SK-N-MC (cell line): ENCODE data around the gene HOXD4.

Experiments
- DNase-seq: peaks from one replicate; pipeline ENCODE4 v3.0.0-alpha.2; 2011; ENCODE audit warnings: low read depth, low spot score
- H3K27ac ChIP-seq: fragments of 200-600 bp; sonication (generic); 2 replicates; pipeline ENCODE4 v1.5.1; 2016; ENCODE audit warnings: mixed run types
- H3K36me3 ChIP-seq: fragments of 200-600 bp; sonication (generic); 2 replicates; pipeline ENCODE4 v1.6.1; 2017; ENCODE audit warnings: antibody characterized with exemption, low read length, mixed read lengths; ENCODE audit not compliant: insufficient read depth
- H3K4me3 ChIP-seq: fragments of 200-600 bp; sonication (generic); 2 replicates; pipeline ENCODE4 v1.5.1; 2016
- H3K9ac ChIP-seq: fragments of 200-600 bp; sonication (generic); 2 replicates; pipeline ENCODE4 v1.8.0; 2017; ENCODE audit warnings: mixed run types, mixed read lengths; ENCODE audit not compliant: insufficient read length
- H3K9me3 ChIP-seq: fragments of 200-600 bp; sonication (generic); 2 replicates; pipeline ENCODE4 v1.6.1; 2017; ENCODE audit warnings: low read depth, mild to moderate bottlenecking, antibody characterized with exemption, low read length, moderate library complexity, mixed read lengths
- EZH2 ChIP-seq: fragments of 200-600 bp; sonication (generic); IDR thresholded peaks from one replicate; pipeline ENCODE4 v1.6.1; 2017; ENCODE audit warnings: antibody characterized with exemption
- FOXP2 ChIP-seq: optimal IDR thresholded peaks from 2 replicates; pipeline ENCODE3; 2011; ENCODE audit warnings: mild to moderate bottlenecking, moderate library complexity; ENCODE audit not compliant: insufficient read depth; ENCODE audit errors: extremely low read length, control extremely low read depth
- POLR2AphosphoS5 ChIP-seq: IDR thresholded peaks from 2 replicates; pipeline ENCODE4 v1.6.1; 2012; ENCODE audit warnings: mild to moderate bottlenecking, low read depth, low read length, borderline replicate concordance

The HOXD4 gene

DNA sequence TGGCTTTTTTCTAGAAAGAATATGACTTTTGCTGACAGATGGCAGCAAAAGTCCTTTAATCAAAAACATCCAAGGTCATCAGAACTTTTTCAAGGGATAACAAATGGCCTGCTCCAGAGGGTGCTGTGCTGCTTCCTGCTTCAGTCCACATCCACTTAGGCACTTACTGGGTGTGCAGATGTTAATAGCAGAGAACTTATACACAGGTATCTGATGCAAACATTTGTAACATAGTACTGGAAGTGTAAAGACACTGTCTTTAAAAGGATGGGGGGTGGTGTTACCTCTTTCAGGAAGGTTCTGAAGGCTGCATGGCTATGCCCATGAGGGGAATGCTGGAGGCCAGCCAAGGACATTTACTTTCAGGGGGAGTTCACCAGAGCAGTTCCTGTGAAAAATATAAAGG lies 16.3 kb upstream of the HOXD4 start:
- Histone ChIP-seq H3K4me3 (peak overlapping the region; percentile 94), H3K9me3 (no peaks in the 10 kb centered on the region), H3K36me3 (no peaks in the 10 kb centered on the region), H3K9ac (peak overlapping the region; percentile 95), H3K27ac (peak overlapping the region; percentile 88)
- no peak for DNase-seq
- TF ChIP-seq EZH2, result no peak
- TF ChIP-seq FOXP2, result no peak
- TF ChIP-seq POLR2AphosphoS5, result no peak

DNA sequence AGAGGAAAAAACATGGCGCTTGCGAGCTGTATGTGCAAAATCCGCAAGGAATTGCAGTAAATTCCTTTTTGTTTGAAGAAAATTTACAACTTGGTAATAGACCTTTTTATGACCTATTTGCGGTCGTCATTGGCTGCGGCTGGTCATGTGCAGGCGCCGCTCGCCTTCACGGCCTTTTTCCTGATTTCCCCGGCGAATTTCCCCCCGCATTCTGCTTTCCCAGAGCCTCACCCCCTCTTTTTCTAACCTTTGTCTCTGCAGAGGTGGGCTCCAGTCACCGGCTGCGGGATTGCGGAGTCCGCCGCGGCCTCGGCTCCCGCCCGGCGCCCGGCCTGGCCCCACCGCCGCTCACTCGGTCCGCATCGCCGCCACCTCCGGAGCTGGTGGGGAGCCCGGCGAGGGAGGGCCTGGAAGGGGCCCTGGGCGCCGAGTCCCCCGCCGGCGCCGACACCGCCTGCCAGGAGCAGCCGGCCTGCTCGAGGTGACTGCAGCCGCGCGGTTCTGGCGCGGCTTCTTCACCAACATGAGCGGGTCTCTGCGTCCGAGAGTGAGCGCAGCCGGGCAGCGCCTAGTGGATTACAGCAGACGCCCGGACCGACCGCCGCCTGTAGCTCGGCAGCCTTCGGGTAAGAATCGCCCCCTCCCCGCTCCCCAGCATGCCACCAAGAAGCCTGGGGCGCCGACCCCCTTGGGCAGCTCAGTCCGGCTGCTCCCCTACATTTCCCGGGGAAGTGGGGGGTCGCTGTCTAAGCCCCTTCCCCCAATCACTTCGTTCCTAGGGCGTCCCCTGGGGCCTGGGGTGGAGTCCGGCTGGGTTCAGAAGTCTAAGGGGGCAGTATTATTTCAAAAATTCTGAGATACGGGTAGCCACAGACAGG lies 14.7 kb upstream of the HOXD4 start:
- H3K36me3 ChIP-seq, result no peaks in the 10 kb centered on the region
- peak overlapping the region; percentile 88 for H3K27ac ChIP-seq
- peak overlapping the region; percentile 94 for H3K4me3 ChIP-seq
- no peaks in the 10 kb centered on the region for H3K9me3 ChIP-seq
- TF ChIP-seq EZH2 (no peak), POLR2AphosphoS5 (no peak; the same call in none of the 2 replicates), FOXP2 (no peak)
- peak overlapping the region; percentile 95 for H3K9ac ChIP-seq
- no peak for DNase-seq

GRCh38 chr2:176137252-176137580 lies 14.1 kb upstream of the HOXD4 start:
- no peaks in the 10 kb centered on the region for H3K36me3 ChIP-seq
- DNase-seq, result no peak
- H3K4me3 ChIP-seq, result peak overlapping the region; percentile 94
- H3K9me3 ChIP-seq, result no peaks in the 10 kb centered on the region
- 0 out of 2 replicates have a peak overlapping the region, but pooled peaks have one; percentile 88 for H3K27ac ChIP-seq
- peak overlapping the region; percentile 95 for H3K9ac ChIP-seq
- no peak for TF ChIP-seq EZH2
- TF ChIP-seq POLR2AphosphoS5, result no peak
- no peak for TF ChIP-seq FOXP2

- no peak for DNase-seq
- no peak for TF ChIP-seq FOXP2
- TF ChIP-seq POLR2AphosphoS5, result no peak
- no peak for TF ChIP-seq EZH2
- H3K9ac ChIP-seq, result no peak overlapping the region
- no peak overlapping the region for H3K27ac ChIP-seq
- peak overlapping the region; percentile 94 for H3K4me3 ChIP-seq
- H3K9me3 ChIP-seq, result no peaks in the 10 kb centered on the region
- no peaks in the 10 kb centered on the region for H3K36me3 ChIP-seq
These were observed 13.4 kb upstream of the HOXD4 start for GRCh38 chr2:176137906-176138305.

DNA sequence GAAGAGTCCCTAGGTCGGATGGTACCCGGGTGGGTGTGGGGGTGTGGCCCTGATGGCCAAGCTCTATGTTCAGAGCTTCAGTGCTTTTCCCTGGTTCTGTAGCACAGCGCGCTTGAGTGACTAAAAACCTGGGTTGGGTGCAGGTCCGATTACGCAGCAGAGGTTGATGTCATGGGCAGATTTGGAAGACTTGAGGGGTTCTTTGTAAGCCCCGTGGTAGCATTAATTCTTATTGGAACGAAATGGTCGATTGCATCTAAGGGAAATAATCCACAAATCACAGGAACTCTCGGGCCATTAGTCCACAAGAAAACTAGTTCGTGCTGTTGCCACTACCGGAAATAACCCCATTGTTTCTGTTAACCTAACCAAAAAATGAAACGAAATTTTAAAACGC lies 12.8 kb upstream of the HOXD4 start:
- Histone ChIP-seq H3K4me3 (peak overlapping the region; percentile 94), H3K9ac (no peak overlapping the region), H3K36me3 (no peaks in the 10 kb centered on the region), H3K9me3 (no peaks in the 10 kb centered on the region), H3K27ac (no peak overlapping the region)
- no peak for DNase-seq
- no peak for TF ChIP-seq FOXP2
- no peak for TF ChIP-seq POLR2AphosphoS5
- no peak for TF ChIP-seq EZH2

GRCh38 chr2:176138923-176139660 lies 12.3 kb upstream of the HOXD4 start:
- H3K4me3 ChIP-seq, result peak overlapping the region; percentile 24
- H3K27ac ChIP-seq, result no peak overlapping the region; the same call in 1 of the 2 replicates
- H3K9ac ChIP-seq, result no peak overlapping the region
- no peaks in the 10 kb centered on the region for H3K9me3 ChIP-seq
- DNase-seq, result no peak
- no peaks in the 10 kb centered on the region for H3K36me3 ChIP-seq
- TF ChIP-seq FOXP2 (no peak), EZH2 (no peak), POLR2AphosphoS5 (no peak)

GRCh38 chr2:176139661-176140512 lies 11.5 kb upstream of the HOXD4 start:
- Histone ChIP-seq H3K36me3 (no peaks in the 10 kb centered on the region), H3K9me3 (no peaks in the 10 kb centered on the region), H3K9ac (peak overlapping the region; percentile 39), H3K27ac (no peak overlapping the region), H3K4me3 (peak overlapping the region; percentile 73)
- no peak for TF ChIP-seq EZH2
- no peak for TF ChIP-seq POLR2AphosphoS5
- TF ChIP-seq FOXP2, result no peak
- no peak for DNase-seq

DNA sequence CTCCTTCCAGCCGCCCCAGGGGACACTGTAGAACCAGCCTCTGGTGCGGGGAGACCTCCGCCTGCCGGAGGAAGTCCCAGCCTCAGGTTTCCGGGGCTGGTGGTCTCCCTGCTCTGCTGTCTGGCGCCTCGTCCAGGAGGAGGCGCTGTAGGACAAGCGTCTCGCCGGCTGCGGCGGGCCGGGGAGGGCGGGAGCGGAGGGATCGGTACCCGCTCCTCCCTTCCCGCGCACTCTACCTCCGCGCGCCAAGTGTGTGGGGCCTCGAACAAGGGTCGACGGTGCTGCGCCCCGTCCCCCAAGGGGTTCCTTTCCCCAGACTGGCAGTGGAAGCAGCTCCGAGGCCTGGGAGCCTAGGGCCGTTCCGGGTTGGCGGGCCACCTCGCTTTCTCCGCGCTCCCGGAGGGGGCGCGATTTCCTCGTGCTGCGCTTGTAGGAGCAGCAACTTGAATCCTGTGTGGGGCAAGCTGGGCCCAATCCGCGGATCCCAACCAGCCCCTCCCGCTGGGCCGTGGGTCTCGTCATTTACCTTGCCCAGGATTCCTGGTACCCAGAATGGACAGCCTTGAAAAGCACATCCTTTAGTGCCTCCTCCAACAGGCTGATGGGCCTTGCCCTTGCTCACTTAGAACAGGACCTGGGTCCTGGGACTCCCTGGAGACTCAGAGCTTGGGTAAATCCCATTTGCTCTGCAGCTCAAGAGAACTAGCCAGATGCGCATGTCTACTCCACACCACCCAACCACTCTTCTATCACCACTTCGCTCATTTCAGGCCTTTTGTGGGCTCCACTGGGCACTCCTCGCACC lies 10.6 kb upstream of the HOXD4 start:
- TF ChIP-seq FOXP2 (no peak), EZH2 (no peak), POLR2AphosphoS5 (no peak)
- Histone ChIP-seq H3K27ac (no peak overlapping the region), H3K9me3 (no peaks in the 10 kb centered on the region), H3K36me3 (no peaks in the 10 kb centered on the region), H3K9ac (peak overlapping the region; percentile 39), H3K4me3 (peak overlapping the region; percentile 73)
- no peak for DNase-seq
